GM12873 (cell line): ENCODE measurements around the gene CDH16.

Experiments used
- TF ChIP-seq, protein P1 (sequence below): IDR thresholded peaks from 2 replicates; pipeline ENCODE4 v1.5.1; 2012; ENCODE audit warnings: low read depth, mild to moderate bottlenecking, moderate library complexity, low read length, control low read depth; ENCODE audit not compliant: insufficient read depth; ENCODE audit errors: missing control alignments

CDH16 gene

DNA sequence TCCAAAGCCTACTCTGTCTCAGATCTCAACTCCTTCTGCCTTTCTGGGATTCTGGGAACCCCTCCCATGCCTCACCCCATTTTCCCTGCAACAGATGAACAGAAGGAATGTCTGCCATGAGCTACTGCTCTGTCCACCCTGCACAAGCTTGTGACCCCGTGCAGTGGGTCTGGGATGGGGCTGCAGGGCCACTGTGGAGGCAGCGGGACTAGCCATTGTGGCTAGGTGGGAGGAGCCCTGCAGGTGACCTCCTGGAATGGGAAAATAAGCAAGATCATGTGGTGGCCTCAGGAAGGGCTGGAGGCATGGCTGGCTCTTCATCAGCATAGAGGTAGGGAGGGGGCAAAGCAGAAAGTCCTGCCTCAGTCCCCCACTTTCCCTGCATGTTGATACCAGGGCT lies 24.6 kb downstream of the CDH16 start:
- TF ChIP-seq, protein P1, sequence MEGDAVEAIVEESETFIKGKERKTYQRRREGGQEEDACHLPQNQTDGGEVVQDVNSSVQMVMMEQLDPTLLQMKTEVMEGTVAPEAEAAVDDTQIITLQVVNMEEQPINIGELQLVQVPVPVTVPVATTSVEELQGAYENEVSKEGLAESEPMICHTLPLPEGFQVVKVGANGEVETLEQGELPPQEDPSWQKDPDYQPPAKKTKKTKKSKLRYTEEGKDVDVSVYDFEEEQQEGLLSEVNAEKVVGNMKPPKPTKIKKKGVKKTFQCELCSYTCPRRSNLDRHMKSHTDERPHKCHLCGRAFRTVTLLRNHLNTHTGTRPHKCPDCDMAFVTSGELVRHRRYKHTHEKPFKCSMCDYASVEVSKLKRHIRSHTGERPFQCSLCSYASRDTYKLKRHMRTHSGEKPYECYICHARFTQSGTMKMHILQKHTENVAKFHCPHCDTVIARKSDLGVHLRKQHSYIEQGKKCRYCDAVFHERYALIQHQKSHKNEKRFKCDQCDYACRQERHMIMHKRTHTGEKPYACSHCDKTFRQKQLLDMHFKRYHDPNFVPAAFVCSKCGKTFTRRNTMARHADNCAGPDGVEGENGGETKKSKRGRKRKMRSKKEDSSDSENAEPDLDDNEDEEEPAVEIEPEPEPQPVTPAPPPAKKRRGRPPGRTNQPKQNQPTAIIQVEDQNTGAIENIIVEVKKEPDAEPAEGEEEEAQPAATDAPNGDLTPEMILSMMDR, result no peak

DNA sequence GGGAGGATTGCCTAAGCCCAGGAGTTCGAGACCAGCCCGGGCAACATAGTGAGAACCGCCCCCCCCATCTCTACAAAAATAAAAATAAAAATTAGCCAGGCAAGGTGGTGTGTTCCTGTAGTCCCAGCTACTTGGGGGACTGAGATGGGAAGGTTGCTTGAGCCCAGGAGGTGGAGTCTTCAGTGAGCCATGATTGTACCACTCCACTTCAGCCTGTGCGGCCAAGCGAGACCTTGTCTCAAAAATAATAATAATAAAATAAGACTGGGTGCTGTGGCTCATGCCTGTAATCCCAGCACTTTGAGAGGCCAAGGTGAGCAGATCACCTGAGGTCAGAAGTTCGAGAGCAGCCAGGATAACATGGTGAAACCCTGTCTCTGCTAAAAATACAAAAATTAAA lies 26.9 kb downstream of the CDH16 start:
- TF ChIP-seq, protein P1, result no peak

DNA sequence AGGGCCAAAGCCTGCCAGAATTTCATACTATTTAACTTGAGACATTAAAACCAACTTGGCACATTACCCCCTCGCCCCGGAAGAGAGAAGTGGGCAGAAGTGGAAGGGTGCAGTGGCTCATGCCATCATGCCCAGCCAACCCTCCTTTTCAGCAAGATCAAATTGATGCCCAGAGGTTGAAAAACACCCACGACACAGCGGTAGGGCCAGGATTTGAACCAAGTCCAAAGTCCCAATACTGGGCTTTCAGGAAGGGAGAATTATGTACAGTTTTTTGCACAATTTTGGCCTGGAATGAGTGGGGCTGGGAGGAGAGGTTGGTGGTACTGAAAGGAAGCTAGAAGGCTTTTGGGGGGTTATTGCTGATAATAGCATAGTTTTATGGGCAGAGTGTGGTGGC lies 27.3 kb downstream of the CDH16 start:
- TF ChIP-seq, protein P1, result no peak

DNA sequence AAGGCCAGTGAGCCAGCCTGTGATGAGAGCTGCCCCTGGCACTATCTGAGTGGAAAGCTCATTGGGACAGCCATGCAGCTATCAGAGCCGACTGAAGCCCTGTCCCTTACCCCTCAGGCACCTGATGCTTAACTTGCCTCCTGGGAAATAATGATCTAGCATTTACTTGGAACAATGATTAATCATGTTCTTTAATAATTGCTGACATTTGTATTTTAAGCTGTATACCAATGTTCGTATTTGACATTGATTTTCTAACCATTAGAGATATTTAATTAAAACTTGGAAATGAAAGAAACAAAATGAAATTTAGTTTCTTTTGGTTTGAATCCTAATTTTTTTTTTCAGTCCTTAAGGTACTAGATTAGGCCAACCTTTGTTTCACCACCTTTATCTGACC lies 27.9 kb downstream of the CDH16 start:
- TF ChIP-seq, protein P1, result no peak

DNA sequence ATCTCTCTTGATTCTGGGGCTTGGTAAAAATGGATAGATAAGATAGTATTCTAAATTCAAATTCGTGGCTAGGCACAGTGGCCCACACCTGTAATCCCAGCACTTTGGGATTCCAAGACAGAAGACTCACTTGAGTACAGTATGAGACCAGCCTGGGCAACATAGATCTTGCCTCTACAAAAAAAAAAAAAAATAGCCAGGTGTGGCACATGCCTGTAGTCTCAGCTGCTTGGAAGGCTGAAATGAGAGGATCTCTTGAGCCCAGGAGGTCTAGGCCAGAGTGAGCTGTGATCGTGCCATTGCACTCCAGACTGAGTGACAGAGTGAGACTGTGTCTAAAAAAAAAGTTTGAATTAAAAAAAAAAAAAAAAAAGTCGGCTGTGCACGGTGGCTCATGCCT lies 29.1 kb downstream of the CDH16 start:
- TF ChIP-seq, protein P1, result no peak

DNA sequence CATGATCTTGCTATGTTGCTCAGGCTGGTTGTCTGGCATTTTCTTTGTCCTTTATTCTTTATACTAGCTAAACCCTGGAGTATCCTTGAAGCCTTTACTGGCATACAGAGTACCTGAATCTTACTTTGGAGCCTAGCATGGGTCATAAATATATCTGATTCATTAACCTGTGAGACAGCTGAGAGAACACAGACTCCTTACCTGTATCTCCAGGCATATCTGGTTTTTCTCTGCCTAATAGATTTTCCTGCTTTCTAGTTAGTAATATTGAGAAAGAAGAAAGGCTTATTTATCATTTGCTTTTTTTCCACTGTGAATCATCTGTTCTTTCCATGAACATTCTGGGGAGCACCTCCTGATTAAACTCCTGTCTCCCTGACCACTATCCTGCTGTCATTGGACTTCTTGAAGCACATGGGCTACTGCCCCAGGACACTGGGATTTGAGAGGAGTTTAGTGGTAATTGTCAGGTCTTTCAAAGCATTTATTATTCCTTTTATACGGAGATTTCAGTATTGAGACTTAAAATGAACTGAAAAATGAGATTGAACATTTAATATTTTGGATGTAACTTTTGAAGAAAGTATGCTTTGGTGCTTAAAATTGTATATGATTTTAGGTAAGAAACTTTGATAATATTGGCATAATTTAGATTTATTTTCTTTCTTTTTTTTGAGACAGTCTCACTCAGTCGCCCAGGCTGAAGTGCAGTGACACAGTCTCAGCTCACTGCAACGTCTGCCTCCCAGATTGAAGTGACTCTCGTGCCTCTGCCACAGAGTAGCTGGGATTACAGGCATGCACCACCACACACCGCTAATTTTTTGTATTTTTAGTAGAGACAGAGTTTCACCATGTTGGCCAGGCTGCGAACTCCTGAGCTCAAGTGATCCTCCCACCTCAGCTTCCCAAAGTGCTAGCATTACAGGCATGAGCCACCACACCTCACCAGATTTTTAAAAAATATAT lies 29.8 kb downstream of the CDH16 start:
- TF ChIP-seq, protein P1, result no peak

DNA sequence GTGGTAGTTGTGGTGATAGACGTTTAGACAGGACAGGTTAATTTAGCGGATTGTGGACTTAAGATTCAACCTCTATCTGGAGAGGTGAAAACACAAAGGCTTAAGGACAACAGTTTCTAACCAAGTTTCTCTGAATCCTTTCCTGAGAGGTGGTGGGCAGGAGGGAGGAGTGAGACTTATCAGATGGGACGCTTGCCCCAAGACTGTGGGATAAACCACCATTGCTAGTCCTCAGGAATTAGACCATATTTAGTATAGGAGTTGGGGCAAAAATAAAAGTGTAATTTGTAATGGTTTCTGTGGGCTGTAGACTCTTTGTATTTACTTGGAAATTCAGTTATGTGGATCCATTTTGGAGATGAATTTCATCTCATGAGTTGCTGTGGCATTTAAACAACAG lies 31.8 kb downstream of the CDH16 start:
- TF ChIP-seq, protein P1, result no peak
